Measurements from ENCODE around the gene NMB.
A peak's percentile ranks its signal among the peaks of the same experiment; 100 is the strongest.
"Not testable (repeated sequence)": the region's sequence is repeated elsewhere in the genome, so short reads cannot be mapped to it uniquely, and the experiment has no call there.

Gene NMB

GRCh38 chr15:84654689-84655453 lies 3.1 kb downstream of the NMB start:
- DNase-seq, result no peak

DNA sequence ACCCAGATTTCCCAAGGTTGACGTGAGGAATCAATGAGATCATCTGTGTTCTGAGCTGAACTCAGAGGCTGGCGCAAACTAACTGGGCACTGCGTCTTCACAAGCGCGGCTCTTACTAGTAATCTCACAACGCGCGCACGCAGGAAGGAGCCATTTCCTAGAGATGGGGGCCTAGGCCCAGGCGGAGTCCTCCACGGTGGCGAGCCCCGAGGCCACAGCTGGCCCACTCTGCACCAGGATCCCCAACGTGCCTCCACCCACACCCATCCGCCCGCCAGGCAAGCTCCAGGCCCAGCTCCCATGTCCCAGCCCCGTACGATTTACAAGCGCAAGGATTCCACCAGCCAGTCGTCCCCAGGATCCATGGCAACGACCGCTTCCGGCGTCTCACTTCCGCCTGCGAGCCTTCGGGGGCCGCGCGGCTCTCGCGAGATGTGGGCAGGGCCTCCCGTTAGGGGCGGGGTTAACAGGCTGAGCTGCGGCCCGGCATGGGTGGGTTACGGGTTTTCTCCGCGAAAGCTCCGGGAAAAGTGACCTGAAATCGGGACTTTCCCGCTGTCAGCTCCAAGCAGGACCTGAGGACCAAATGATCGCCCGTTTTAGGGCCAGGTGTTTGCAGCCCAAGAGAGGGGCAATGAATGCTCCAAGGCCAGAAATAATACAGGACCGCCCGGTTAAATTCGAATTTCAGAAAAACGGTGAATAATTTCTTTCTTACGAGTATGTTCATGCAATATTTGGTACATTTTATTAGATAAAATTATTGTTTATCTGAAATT lies 3.9 kb downstream of the NMB start, which contains the start of gene WDR73:
Gene WDR73 (minus strand): TSS at position 374 of the 779 bp plus-strand sequence. CDS start 9 bp downstream, at position 365.
- peak; percentile 66 to 93 for DNase-seq

DNA sequence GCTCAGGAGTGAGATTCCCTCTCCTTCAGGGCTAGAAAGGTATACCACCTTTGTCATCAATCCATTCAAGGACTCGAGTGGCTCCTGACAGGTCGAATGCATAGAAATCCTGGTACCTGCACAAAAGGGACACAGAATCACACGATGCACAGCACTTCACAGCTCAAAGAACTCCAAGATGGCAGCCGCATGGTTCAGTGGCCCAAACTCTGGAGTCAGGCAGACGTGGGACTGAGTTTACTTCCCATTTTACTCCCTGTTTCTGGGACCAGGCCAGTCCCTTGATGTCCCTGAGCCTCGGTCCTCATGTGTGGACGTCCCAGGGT lies 4.5 kb downstream of the NMB start:
- DNase-seq, result no peak

- DNase-seq, result no peak
Observed at GRCh38 chr15:84649706-84650105, 8.3 kb downstream of the NMB start.

DNA sequence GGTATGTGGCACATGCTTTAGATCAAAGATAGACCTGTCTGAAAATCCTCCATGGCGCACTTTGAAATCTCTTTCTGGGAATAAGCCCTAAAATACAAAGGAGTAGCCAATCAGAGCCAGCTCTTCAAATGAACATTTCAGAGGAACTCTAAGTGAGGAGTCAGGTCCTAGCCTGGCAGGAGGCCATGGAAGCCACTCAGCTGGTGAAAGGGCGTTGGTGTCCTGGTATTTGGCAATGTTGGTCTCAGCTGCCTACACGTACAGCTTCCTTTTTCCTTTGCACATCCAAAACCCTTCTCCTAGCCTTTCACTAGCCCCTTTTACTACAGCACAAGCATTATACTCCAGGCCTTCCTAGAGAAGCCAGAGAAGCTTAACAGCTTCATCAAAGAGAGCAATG lies 9.5 kb downstream of the NMB start:
- DNase-seq, result no peak

GRCh38 chr15:84647726-84648125 lies 10.3 kb downstream of the NMB start:
- no peak for DNase-seq

DNA sequence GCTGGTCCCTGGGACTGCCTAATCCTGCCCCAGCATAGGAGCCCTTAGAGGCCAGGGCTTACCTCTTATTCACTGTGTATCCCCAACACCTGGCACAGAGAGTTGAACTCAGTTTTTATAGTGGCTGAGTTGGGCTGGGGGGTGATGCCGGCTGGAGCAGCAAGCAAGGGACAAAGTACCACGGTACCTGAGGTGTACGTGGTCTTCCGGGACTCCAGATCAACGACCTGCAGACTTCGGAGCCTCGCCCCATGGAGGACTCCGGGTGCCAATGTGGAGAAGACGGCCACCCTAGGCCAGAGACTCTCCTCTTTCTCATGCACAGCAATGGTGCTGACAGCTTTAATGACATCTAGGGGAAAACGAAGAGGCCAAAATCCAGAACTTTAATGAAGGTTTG lies 12.0 kb downstream of the NMB start:
- DNase-seq, result no peak

GRCh38 chr15:84645496-84645895 lies 12.5 kb downstream of the NMB start:
- DNase-seq, result no peak

DNA sequence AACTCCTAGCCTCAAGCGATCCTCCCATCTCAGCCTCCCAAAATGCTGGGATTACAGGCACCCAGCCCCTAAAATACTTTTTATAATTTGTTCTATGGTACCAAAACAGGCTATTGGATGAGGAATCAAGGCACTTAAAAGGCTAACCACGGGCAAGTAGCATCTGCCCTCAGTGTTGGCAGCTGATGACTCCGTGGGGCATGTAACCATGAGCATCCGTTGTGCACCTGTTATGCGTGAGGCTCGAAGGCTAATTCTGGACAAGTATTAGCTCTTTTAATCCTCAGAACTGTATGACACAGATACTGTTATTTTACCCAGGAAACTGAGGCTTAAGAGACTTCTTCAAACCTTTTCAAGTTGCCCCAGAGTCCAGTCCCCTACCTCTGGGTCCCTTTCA lies 14.2 kb downstream of the NMB start:
- DNase-seq, result no peak

GRCh38 chr15:84642640-84643039 lies 15.4 kb downstream of the NMB start:
- DNase-seq, result not testable (repeated sequence)

- DNase-seq, result not testable (repeated sequence)
Observed at GRCh38 chr15:84641871-84642270, 16.1 kb downstream of the NMB start.

DNA sequence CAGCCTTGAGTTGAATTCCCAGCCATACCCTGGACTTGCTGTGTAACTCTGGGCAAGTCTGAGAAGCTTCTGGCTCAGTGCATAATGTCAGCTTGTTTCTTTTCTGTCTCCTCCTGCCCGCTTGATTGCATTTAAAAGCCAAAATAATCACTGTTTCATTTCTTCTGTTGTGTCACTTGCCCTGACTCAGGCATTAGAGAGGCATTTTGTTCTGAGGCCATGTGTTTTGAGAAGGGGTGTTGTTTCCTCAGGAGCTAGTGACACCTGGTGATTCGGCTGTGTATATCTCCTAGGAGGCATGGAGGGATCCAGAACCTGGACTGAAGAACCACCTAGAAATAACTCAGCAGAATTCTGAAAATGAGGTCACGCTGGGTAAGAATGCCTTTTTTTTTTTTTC lies 19.9 kb downstream of the NMB start:
- DNase-seq, result no peak

- no peak for DNase-seq
Observed at GRCh38 chr15:84634228-84634837, 23.7 kb downstream of the NMB start.

DNA sequence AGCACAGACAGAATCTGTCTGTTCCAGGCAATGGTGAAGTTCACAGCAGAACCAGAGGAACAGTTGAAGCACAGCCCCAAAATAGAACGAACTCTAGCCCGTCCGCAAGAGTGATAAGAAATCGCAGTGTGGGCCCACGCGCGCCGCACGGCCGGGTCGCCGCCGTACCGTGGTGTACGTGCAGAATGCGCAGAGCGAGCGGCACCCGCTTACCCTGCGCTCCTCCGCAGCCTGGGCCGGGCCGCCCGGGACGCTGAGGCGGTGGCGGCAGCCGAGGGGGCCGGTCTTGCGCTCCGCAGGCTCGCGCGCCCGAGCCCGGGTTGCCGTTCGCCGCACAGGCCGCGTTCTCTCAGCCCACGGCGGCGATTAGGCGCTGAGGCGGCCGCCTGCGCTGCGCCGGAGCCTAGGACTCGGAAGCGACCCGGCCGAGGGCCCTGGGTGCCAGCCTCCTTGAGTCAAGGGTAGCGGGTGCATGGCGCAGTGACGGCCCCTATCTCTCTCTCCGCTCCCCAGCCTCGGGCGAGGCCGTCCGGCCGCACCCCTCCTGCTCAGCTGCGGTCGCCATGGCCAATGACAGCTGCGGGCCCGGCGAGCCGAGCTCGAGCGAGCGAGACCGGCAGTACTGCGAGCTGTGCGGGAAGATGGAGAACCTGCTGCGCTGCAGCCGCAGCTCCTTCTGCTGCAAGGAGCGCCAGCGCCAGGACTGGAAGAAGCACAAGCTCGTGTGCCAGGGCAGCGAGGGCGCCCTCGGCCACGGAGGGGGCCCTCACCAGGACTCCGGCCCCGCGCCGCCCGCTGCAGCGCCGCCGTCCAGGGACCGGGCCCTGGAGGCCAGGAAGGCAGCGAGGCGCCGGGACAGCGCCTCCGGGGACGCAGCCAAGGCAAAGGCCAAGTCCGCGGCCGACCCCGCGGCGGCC lies 24.4 kb downstream of the NMB start:
- DNase-seq, result peak in 1 of 2 experiments; percentile 28

DNA sequence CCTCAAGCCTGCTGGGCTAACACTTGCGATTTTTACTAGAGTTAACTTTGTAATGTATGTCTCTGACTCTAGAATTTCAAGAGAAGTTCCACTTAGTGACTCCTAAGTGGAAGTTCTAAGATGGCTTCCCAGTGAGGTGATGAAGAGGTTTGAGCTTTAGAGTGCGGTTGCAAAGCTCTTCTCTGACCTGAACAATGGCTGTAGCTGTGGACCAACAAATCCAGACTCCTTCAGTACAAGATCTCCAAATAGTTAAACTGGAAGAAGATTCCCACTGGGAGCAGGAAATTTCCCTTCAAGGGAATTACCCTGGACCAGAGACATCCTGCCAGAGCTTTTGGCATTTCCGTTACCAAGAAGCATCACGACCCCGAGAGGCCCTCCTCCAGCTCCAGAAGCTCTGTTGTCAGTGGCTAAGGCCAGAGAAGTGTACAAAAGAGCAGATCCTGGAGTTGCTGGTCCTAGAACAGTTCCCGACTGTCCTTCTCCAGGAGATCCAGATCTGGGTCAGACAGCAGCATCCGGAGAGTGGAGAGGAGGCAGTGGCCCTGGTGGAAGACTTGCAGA lies 26.2 kb downstream of the NMB start:
- DNase-seq, result no peak

DNA sequence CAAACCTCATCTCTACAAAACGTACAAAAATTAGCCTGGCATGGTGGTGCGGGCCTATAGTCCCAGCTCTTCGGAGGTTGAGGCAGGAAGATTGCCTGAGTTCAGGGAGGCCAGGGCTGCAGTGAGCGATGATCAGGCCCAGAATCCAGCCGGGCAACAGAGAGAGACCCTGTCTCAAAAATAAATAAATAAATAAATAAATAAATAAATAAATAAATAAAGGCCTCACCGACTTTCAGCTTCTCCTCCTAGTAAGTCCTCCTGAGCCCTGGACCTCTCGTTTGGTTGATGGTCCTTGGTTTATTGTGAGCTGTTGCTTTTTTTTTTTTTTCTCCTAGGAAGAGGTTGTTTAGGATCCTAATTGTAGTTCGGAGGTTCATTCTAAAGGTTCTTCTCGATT lies 29.0 kb downstream of the NMB start:
- DNase-seq, result no peak

- no peak for DNase-seq
Observed at GRCh38 chr15:84625123-84625522, 32.9 kb downstream of the NMB start.

DNA sequence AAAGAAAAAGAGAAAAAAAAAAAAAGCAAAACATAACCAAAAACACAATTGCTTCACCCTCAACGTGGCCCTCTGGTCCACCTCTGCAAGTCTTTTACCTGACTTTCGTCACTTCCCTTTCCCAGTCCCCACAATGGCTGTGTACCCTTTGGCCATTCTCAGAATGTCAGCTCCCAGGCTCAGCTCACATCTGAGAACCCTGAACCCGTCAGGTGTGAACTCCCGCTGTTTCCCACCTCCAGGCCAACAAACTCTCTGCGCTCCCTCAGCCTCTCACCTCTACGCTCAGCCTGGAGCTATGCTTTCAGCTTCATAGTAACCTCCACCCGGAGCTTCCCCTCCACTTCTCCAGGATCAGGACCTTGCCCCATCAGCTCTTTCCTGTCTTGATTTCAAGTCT lies 33.6 kb downstream of the NMB start:
- DNase-seq, result no peak

- DNase-seq, result no peak
Observed at GRCh38 chr15:84621358-84621979, 36.5 kb downstream of the NMB start.

GRCh38 chr15:84620626-84621025 lies 37.4 kb downstream of the NMB start:
- no peak for DNase-seq

- DNase-seq, result no peak
Observed at GRCh38 chr15:84616235-84616634, 41.8 kb downstream of the NMB start.

DNA sequence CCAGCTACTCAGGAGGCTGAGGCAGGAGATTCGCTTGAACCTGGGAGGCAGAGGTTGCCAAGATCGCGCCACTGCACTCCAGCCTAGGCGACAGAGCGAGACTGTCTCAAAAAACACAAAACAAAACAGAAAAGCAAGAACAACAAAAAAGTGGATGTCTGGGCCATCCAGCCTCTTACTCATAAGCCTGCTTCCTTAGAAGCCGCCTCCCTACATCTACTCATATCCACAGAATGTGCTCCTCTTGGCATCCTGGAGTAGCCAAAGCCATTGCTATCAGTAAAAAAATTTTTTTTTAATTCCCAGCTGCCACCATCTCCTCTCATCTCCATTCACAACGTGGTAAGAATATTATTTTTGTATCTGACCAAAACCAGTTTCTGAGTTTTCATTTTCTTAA lies 46.4 kb downstream of the NMB start:
- no peak for DNase-seq
